Coronary artery (tissue), 2 donors: ENCODE data around the gene PRKG1.
"Not testable (repeated sequence)": the region's sequence is repeated elsewhere in the genome, so short reads cannot be mapped to it uniquely, and the experiment has no call there.

Experiments used
- DNase-seq: peaks from one replicate; pipeline ENCODE4 v3.0.0-alpha.2; 2017; ENCODE audit warnings: low spot score
- H3K27ac ChIP-seq, 2 donors: fragments of 200-600 bp; sonication (generic); one replicate each; pipeline ENCODE4 v1.5.1; 2016 to 2019
- H3K4me3 ChIP-seq: fragments of 200-600 bp; sonication (generic); 2 replicates; pipeline ENCODE4 v1.5.1; 2016; ENCODE audit warnings: mild to moderate bottlenecking, moderate library complexity
- TF ChIP-seq, protein P1 (sequence below): fragments of 200-600 bp; sonication (generic); IDR thresholded peaks from one replicate; pipeline ENCODE4 v1.5.1; 2019; ENCODE audit warnings: antibody characterized with exemption

PRKG1 gene

DNA sequence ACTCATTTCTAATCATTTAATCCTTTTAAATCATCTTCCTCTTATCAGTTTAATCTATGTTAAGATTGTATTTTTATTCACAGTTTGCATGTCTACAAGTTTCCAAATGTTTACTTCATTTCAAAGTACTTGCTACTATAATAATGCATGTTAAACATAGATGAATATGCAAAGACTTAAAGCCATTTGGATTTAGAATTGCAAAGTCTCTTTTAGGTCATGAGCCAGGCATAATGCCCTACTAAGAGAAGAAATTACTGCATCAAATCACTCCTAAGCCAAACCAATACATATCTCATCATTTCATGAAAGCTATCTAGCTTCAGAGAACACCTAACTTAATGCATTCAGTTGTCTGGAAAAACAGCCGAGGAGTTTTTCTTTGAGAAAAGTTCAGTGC, 266.1 kb downstream of the PRKG1 start:
- DNase-seq: no peak

DNA sequence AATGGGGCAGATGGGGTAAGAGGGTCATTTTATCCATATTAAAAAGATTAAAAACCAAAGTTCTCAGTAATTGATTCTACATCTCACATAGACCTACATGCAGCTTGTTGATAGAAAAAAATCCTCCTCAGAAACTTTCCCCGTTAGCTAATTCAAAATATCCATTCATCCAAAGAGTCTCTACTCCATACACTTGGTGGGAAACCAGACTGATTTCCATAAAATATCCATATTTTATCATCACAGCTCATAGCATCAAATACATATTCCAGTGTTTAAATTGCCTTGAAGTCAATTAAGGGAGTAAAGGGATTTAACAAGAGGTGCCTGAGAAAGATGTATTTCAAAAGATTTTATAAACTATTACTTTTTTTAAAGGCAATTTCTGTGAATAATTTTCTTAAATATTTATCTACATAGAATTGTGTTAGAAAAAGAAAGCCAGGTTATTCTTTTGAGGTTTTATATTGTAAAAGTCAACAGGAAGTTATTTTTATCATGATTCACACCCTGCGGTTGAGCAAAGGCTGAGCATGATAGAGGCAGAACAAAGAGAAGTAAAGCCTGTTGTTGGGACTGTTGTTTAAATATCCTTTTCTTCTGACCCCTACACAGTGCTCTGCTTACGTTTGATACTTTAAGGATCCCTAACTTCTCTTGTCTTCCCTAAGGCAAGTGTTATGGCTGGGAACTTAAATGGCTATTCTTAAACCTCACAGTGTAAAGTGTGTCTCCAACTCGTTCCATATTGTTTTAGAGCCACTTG, 266.7 kb downstream of the PRKG1 start:
- TF ChIP-seq, protein P1, sequence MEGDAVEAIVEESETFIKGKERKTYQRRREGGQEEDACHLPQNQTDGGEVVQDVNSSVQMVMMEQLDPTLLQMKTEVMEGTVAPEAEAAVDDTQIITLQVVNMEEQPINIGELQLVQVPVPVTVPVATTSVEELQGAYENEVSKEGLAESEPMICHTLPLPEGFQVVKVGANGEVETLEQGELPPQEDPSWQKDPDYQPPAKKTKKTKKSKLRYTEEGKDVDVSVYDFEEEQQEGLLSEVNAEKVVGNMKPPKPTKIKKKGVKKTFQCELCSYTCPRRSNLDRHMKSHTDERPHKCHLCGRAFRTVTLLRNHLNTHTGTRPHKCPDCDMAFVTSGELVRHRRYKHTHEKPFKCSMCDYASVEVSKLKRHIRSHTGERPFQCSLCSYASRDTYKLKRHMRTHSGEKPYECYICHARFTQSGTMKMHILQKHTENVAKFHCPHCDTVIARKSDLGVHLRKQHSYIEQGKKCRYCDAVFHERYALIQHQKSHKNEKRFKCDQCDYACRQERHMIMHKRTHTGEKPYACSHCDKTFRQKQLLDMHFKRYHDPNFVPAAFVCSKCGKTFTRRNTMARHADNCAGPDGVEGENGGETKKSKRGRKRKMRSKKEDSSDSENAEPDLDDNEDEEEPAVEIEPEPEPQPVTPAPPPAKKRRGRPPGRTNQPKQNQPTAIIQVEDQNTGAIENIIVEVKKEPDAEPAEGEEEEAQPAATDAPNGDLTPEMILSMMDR: no peak
- Histone ChIP-seq H3K27ac (no peak overlapping the region), H3K4me3 (no peak overlapping the region)
- DNase-seq: no peak

More for the DNA sequence above, 266.1 kb downstream of the PRKG1 start:
- Histone ChIP-seq H3K4me3 (no peak overlapping the region), H3K27ac (no peak overlapping the region)
- TF ChIP-seq, protein P1: no peak

DNA sequence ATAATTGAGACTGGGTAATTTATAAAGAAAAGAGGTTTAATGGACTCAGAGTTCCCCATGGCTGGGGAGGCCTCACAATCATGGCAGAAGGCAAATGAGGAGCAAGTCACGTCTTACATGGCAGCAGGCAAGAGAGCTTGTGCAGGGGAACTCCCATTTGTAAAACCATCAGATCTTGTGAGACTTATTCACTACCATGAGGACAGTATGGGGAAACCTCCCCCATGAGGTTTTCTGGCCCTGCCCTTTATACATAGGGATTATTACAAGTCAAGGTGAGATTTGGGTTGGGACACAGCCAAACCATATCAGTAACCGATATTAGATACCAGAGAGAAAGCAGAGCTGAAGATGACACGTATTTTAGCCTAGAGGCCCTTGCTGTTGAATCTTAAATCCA, 267.5 kb downstream of the PRKG1 start:
- H3K27ac ChIP-seq, DNase-seq, H3K4me3 ChIP-seq: not testable (repeated sequence)

DNA sequence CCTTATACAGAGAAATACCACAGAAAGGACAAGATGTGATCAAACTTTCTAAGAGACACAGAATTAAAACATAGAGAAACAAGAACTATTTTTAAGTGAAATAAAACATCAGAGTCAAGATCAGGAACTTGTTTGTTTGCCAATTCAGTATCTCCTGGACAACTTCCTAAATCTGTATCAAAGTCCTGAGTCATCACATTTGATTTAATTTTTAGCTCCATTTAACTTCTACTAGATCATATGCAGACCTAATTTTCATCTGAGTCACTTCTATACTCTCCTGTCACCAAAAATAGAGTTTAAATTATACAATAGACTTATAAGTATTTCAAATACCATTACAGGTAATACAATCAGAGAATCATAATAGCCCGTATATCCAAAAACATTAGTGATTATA, 268.1 kb downstream of the PRKG1 start:
- DNase-seq: no peak
- Histone ChIP-seq H3K27ac (no peak overlapping the region), H3K4me3 (no peak overlapping the region)
- TF ChIP-seq, protein P1: no peak

DNA sequence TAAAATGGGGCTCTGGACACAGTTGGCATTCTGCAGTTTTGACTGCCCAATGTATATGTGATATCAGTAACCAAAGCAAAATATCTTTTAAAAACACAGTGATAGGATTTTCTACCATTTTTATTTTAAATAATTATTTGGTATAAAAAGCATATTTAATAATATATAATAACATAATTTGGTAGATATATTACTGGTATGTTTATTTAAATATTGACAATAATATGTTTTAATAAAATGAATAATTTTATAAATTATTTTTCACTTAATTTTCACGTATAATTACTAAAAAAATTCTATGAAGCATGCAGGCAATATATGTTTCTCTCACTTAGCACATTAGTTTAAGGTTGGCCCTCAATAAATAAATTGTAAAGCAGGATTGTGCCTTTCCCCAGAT, 269.1 kb downstream of the PRKG1 start:
- TF ChIP-seq, protein P1: no peak
- DNase-seq: no peak
- Histone ChIP-seq H3K4me3 (no peak overlapping the region), H3K27ac (no peak overlapping the region)

DNA sequence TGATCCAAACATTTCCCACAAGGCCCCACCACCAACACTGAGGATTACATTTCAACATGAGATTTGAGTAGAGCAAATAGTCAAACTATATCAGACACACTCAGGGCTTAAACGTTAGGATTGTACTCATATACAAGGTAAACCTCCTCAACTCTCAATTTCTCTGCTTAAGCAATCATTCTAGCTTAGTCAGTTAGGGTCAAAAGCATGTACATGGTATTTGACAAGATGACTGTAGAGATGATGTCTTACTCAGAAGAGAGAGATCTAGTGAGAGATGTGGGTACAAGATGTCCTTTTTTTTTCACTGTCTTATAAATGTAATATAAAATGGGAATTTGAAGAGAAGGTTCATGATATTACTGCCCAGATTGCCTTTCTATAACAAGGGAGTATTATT, 270.1 kb downstream of the PRKG1 start:
- H3K4me3 ChIP-seq: no peak overlapping the region
- no peak for DNase-seq
- no peak overlapping the region for H3K27ac ChIP-seq
- TF ChIP-seq, protein P1: no peak

DNA sequence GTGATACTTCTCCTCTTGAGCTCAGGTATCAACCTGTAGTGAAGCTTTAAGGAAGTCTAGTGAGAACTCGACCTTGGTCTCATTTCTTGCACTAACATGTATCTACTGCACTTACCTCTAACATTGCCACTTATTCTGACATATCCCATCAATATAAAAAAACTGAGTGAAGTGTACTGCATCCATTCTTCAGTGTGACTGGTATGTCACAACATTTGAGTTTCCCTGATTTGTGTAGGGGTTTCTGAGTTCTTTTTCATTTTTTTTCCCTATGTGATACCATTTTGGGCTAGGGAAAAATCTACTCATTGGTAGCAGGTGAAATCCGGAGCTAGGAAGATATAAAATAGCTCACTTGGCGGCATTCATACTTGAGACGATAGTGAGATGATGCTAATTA, 274.3 kb downstream of the PRKG1 start:
- DNase-seq: no peak
- H3K27ac ChIP-seq: no peak overlapping the region
- TF ChIP-seq, protein P1: no peak
- H3K4me3 ChIP-seq: no peak overlapping the region
